ENCODE data around the gene PIGS.

Gene PIGS

GRCh38 chr17:28505986-28506665, 65.2 kb downstream of the PIGS start, which contains the start of gene FOXN1:
FOXN1 (plus strand) TSS chr17:28506348; CDS start chr17:28523970, 17,622 bp downstream.
- no peak for DNase-seq

- no peak for DNase-seq
These were observed 67.9 kb downstream of the PIGS start for GRCh38 chr17:28503420-28503819.
